Vagina (tissue), 2 donors: ENCODE measurements around the gene SUSD6.

ENCODE experiments used
- CTCF ChIP-seq, 3 experiments: fragments of 450-650 bp in 2 of 3; fragments of 200-600 bp in 1 of 3; sonication (generic) in 1 of 3; IDR thresholded peaks; one replicate each; pipeline ENCODE4 v1.5.1; 2017 to 2019; ENCODE audit warnings: antibody characterized with exemption in 3 of 3, mild to moderate bottlenecking in 2 of 3, moderate library complexity in 2 of 3
- POLR2A ChIP-seq, 2 donors: fragments of 450-650 bp; IDR thresholded peaks; one replicate each; pipeline ENCODE4 v1.6.1; 2017; ENCODE audit warnings: antibody characterized with exemption in 2 of 2, mild to moderate bottlenecking in 2 of 2, moderate library complexity in 2 of 2
- POLR2AphosphoS5 ChIP-seq, 2 donors: sonication (generic); formaldehyde crosslinking; IDR thresholded peaks; one replicate each; pipeline ENCODE4 v1.9.0; 2017; ENCODE audit warnings: antibody characterized with exemption in 2 of 2, mild to moderate bottlenecking in 2 of 2, low read depth in 1 of 2; ENCODE audit not compliant: insufficient read depth in 1 of 2

- TF ChIP-seq CTCF (IDR thresholded peaks at IDR 0.05) (no peak), POLR2AphosphoS5 (IDR thresholded peaks at IDR 0.05; ENCODE audit: insufficient read depth in 1 of 2, low read depth in 1 of 2) (no peak), POLR2A (IDR thresholded peaks at IDR 0.05) (no peak)
Measured at GRCh38 chr14:69695322-69696203, 84.2 kb downstream of the SUSD6 start.
